HEK293 (cell line): ENCODE measurements around the gene CCL8.

Experiments
- YY1 ChIP-seq: fragments of 450-650 bp; formaldehyde crosslinking; IDR thresholded peaks from 2 replicates; pipeline ENCODE4 v1.5.1; 2018; ENCODE audit warnings: missing biosample characterization, missing genetic modification characterization
- ZNF121 ChIP-seq: fragments of 450-650 bp; formaldehyde crosslinking; IDR thresholded peaks from 2 replicates; pipeline ENCODE4 v1.5.1; 2016; ENCODE audit warnings: missing biosample characterization, missing genetic modification characterization
- ZNF146 ChIP-seq: fragments of 450-650 bp; formaldehyde crosslinking; IDR thresholded peaks from 2 replicates; pipeline ENCODE4 v1.5.1; 2016; ENCODE audit warnings: missing biosample characterization, missing genetic modification characterization
- ZNF558 ChIP-seq: fragments of 450-650 bp; formaldehyde crosslinking; IDR thresholded peaks from 2 replicates; pipeline ENCODE4 v1.5.1; 2016; ENCODE audit warnings: missing biosample characterization, missing genetic modification characterization
- TF ChIP-seq, protein P1 (sequence below): fragments of 450-650 bp; formaldehyde crosslinking; IDR thresholded peaks from 2 replicates; pipeline ENCODE4 v1.5.1; 2016; ENCODE audit warnings: missing biosample characterization, missing genetic modification characterization
- TF ChIP-seq, protein P2 (sequence below): fragments of 450-650 bp; formaldehyde crosslinking; IDR thresholded peaks from 2 replicates; pipeline ENCODE4 v1.5.1; 2016; ENCODE audit warnings: missing biosample characterization, missing genetic modification characterization

GRCh38 chr17:34311291-34311690 lies 7.9 kb upstream of the CCL8 start:
- TF ChIP-seq, protein P1, sequence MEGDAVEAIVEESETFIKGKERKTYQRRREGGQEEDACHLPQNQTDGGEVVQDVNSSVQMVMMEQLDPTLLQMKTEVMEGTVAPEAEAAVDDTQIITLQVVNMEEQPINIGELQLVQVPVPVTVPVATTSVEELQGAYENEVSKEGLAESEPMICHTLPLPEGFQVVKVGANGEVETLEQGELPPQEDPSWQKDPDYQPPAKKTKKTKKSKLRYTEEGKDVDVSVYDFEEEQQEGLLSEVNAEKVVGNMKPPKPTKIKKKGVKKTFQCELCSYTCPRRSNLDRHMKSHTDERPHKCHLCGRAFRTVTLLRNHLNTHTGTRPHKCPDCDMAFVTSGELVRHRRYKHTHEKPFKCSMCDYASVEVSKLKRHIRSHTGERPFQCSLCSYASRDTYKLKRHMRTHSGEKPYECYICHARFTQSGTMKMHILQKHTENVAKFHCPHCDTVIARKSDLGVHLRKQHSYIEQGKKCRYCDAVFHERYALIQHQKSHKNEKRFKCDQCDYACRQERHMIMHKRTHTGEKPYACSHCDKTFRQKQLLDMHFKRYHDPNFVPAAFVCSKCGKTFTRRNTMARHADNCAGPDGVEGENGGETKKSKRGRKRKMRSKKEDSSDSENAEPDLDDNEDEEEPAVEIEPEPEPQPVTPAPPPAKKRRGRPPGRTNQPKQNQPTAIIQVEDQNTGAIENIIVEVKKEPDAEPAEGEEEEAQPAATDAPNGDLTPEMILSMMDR (tag by site-specific recombination), result no peak
- no peak for TF ChIP-seq ZNF146 (tag by site-specific recombination)
- no peak for TF ChIP-seq YY1 (tag by site-specific recombination)
- TF ChIP-seq ZNF558 (tag by site-specific recombination), result no peak
- no peak for TF ChIP-seq ZNF121 (tag by site-specific recombination)
- TF ChIP-seq, protein P2, sequence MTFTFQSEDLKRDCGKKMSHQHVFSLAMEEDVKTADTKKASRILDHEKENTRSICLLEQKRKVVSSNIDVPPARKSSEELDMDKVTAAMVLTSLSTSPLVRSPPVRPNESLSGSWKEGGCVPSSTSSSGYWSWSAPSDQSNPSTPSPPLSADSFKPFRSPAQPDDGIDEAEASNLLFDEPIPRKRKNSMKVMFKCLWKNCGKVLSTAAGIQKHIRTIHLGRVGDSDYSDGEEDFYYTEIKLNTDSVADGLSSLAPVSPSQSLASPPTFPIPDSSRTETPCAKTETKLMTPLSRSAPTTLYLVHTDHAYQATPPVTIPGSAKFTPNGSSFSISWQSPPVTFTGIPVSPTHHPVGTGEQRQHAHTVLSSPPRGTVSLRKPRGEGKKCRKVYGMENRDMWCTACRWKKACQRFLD (tag by site-specific recombination), result no peak
